Stimulated activated CD8-positive, alpha-beta memory T cell treated with anti-CD3 and anti-CD28 coated beads, Interleukin-4, amount 100 ng/mL, for 24 hours (primary cell): Measurements from ENCODE around the gene GTPBP6.
"Not testable (repeated sequence)": the region's sequence is repeated elsewhere in the genome, so short reads cannot be mapped to it uniquely, and the experiment has no call there.

ENCODE experiments used
- DNase-seq: peaks from one replicate; pipeline ENCODE4 v3.0.0-alpha.2; 2020; ENCODE audit warnings: low read depth

The GTPBP6 gene

DNA sequence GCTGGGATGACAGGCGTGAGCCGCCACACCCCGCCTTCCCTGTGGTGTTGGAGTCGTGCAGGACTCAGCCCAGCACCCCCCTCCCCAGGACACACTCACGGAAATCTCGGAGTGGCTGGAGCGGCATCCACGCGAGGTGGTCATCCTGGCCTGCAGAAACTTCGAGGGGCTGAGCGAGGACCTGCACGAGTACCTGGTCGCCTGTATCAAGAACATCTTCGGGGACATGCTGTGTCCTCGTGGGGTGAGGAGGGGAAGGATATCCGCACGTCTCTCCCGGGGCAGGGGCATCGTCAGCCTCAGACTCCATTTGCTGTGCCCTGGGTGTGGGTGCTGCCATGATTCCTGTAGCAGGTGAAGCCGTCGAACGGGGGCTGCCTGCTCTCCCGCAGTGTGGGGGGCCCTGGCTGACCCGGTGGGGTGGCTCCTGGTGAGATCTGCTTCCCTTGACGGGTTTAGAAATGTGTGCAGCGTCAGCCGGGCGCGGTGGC, 27.1 kb downstream of the GTPBP6 start:
- no peak for DNase-seq

DNA sequence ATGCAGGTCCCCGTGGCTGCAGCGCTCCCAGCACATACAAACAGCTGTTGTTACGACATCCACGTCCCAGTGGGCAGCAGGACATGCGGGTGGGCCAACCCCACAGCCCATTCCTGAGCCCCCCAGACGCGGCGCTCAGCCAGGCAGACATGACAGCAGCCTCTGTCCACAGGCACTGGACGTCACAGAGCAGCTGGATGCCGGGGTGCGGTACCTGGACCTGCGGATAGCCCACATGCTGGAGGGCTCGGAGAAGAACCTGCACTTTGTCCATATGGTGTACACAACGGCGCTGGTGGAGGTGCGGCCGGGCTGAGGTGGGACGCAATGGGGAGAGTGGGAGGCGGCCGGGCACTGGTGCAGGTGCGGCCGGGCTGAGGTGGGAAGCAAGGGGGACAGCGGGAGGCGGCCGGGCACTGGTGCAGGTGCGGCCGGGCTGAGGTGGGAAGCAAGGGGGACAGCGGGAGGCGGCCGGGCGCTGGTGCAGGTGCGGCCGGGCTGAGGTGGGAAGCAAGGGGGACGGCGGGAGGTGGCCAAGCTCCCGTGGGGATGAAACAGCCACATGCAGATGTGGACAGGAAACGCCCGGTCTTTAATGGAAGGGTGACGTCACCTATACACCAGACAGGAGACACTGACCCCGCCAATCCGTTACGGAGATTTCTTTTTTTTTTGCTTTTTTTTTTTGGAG, 28.0 kb downstream of the GTPBP6 start:
- no peak for DNase-seq

DNA sequence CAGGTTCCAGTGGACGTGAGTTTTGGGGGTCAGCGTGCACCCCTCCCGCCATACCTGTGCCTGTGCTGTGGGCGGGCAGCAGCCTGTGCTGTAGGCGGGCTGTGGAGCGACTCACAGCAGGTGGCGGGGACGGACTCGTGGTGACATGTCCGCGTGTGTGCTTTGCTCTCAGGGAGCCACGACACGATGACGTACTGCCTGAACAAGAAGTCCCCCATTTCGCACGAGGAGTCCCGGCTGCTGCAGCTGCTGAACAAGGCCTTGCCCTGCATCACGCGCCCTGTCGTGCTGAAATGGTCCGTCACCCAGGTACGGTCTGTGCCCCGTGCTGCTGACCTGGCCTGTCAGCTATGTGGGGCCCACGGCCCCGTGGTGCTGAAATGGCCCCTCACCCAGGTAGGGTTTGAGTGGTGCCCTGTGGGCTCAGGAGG, 30.0 kb downstream of the GTPBP6 start:
- no peak for DNase-seq

DNA sequence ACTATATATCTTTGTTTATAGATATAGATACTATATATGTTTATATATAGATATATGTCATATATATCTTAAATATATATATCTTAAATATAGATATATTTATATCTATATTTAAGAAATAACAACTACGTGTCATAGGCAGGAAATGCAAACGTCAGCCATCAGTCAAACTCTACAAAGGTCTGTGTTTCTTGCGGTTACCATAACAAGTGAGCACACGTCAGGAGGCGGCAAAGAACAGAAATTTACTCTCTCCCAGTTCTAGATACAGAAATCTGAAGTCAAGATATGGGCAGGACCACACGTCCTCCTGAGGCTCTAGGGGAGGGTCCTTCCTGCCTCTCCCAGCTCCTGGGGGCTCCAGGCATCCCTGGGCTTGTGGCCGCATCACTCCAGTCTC, 30.9 kb downstream of the GTPBP6 start:
- DNase-seq, result no peak

DNA sequence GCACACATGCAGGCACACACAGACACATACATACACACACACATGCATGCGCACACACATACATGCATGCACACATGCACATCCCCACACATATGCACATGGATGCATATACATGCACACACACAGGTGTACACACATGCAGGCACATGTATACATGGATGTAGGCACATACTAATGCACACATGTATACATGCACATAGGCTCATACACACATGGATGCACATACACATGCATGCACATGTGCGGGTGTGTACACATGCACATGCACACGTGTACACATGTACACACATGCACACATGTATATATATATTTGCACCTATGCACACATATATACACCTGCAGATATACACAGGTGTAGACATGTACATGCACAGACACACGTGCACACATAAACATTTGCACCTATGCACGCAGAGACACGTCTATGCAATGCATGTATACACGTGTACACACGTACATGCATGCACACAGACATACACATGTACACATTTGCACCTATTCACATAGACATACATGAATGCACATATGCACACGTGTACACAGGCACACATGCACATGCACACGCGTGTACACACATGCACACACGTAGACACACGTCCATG, 33.4 kb downstream of the GTPBP6 start:
- DNase-seq, result no peak

DNA sequence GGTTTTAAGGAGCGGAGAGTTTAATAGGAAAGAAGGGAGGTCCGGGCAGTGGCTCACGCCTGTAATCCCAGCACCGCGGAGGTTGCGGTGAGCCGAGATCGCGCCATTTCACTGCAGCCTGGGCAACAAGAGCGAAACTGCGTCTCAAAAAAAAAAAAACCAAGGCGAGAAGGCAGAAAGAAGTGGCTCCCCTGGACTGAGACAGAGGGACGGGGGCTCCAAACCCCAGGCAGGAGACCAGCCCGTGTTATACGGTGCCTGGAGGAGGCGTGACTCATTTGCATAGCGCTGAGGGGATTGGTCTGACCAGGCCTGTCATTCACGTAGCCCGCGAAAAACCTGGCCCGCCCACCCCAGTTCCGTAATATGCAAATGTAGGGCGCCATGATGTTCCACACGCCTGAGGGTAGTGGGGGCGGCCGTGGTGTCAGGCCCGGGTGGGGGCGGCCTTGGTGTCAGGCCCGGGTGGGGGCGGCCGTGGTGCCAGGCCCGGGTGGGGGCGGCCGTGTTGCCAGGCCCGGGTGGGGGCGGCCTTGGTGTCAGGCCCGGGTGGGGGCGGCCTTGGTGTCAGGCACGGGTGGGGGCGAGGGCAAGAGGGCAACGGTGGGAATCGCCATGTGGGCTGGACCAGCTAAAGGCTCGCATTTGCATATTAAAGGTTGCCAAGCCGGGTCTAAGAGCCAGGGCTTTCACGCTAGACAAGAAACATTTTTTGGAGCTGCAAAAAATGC, 35.3 kb downstream of the GTPBP6 start:
- peak; percentile 85 for DNase-seq

DNA sequence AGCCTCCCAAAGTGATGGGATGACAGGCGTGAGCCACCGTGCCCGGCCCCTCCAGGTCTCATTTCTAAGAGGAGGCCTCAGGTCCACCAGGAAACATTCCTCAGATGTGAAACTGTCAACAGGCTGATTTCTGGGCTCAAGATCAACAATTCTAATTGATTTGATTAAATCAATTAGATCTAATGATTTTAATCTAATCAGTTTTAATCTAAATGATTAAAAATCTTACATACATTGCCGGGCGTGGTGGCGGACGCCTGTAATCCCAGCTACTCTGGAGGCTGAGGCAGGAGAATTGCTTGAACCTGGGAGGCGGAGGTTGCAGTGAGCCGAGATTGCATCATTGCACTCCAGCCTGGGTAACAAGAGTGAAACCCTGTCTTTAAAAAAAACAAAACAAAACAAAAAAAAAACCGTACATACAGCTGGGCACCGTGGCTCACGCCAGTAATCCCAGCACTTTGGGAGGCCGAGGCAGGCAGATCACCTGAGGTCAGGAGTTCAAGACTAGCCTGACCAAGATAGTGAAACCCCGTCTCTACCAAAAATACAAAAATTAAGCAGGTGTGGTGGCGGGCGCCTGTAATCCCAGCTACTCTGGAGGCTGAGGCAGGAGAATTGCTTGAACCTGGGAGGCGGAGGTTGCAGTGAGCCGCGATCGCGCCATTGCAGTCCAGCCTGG, 36.5 kb downstream of the GTPBP6 start:
- DNase-seq, result not testable (repeated sequence)

DNA sequence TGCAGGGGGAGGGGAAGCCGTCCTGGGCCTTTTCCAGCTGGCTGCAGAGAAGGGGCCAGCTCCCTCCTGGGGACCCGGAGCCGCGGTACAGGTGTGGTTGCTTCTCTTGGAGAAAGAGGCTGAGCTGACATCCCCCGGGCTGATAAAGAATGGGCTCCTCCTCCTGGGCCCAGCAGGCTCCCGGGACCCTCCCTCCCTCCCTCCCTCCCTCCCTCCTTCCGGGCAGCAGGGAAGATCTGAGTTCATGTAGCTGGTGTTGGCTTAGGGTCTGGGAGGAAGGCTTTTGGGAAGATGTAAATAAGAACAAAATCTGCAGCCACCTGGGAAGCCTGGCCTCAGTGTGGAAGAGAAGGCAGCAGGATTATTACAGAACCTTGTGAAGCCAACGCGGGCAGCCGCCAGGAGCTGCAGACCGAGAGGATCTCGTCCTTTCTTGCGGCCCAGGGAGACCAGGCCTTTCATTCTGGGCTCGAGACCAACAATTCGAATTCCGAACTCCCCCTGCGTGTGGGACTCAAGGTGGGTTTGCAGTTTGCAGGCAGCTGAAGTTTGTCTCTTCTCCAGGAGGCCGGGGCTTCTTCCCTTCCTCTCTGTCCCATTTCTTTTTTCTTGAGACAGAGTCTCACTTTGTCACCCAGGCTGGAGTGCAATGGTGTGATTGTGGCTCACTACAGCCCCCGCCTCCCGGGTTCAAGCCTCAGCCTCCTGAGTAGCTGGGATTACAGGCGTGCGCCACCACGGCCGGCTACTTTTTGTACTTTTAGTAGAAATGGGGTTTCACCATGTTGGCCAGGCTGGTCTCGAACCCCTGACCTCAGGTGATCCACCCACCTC, 37.2 kb downstream of the GTPBP6 start, which contains the start of gene PLCXD1:
TSS of gene PLCXD1 (plus strand) at position 216 of the 834 bp plus-strand sequence. CDS start 2,807 bp downstream, outside the sequence.
- DNase-seq, result no peak

DNA sequence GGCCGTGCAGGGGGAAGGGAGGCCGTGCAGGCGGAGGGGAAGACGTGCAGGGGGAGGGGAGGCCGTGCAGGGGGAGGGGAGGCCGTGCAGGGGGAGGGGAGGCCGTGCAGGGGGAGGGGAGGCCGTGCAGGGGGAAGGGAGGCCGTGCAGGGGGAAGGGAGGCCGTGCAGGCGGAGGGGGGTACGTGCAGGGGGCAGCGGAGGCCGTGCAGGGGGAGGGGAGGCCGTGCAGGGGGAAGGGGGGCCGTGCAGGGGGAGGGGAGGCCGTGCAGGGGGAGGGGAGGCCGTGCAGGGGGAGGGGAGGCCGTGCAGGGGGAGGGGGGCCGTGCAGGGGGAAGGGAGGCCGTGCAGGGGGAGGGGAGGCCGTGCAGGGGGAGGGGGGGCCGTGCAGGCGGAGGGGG, 37.9 kb downstream of the GTPBP6 start:
- not testable (repeated sequence) for DNase-seq

DNA sequence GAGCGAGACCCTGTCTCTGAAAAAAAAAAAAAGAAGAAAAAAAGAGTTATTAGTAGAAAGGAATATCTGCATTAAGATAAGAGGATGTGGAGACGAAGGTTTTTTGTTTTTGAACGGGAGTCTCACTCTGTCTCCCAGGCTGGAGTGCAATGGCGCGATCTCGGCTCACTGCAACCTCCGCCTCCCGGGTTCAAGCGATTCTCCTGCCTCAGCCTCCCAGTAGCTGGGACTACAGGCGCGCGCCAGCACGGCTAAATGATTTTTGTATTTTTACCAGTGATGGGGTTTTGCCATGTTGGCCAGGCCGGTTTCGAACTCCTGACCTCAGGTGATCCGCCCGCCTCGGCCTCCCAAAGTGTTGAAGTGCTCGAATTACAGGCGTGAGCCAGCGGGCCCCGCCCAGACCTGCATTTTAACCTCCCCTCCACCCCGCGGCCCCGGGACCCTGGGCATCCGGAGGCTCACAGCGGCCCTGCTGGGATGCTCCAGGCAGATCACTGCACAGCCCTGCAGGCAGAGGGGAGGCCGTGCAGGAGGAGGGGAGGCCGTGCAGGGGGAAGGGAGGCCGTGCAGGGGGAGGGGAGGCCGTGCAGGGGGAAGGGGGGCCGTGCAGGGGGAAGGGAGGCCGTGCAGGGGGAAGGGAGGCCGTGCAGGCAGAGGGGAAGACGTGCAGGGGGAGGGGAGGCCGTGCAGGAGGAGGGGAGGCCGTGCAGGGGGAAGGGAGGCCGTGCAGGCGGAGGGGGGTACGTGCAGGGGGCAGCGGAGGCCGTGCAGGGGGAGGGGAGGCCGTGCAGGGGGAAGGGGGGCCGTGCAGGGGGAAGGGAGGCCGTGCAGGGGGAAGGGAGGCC, 38.6 kb downstream of the GTPBP6 start:
- DNase-seq, result not testable (repeated sequence)

DNA sequence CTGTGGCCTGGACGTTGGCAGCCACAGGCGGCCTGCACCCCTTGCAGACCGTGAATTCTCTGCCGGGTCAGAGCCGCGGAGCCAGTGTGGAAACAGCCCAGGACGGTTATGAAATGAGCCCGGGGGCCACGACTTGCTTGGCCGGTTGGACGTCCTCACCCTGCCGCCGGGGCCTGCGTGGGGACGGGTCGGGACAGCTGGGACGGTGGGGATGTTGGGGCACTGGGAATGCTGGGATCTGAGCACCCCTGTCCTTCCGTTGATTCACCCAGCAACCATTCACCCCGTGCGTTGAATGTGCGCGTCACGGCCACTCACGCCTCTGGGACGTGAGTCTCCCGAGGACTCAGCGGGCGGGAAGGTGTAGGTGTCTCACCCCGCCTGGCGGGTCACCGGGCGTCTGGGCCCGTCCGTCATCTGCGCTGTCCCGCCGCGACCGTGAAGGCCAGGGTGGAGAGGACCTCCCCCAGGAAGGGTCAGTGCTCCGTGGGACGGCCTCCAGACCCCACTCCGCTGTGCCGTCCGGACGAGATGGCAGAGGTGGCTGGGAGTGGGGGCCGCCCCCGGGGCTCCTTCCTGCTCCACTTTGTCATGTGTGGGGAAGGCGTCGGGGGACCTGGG, 41.9 kb downstream of the GTPBP6 start:
- no peak for DNase-seq

DNA sequence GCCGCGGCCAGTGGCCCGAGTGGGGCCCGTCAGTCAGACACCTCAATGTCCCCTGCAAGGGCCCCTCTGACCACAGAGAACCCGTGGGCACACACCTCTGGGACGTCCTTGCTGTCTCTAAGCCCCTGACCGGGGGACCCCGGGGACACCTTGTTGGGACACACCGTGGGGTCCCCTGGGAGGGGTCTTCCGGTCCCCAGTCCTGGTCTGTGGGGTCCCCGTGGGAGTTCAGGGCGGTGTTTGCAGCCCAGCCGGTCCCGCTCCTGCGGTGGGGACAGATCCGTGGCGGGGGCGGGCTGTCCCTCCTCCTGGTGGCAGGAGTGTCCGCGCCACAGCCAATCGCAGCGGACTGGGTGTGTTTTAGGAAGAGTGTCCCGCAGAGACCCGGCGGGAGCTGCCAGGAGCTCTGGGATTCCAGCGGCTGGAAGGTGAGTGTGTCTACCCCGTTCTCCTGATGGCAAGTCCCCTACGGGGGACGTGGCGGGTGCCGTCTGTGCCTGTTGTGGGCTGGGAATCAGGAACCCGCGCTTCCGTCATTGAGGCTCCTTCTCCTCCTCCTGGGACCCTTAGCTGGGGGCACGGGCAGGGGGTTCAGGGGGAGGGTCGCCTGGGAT, 42.5 kb downstream of the GTPBP6 start:
- peak; percentile 21 for DNase-seq

DNA sequence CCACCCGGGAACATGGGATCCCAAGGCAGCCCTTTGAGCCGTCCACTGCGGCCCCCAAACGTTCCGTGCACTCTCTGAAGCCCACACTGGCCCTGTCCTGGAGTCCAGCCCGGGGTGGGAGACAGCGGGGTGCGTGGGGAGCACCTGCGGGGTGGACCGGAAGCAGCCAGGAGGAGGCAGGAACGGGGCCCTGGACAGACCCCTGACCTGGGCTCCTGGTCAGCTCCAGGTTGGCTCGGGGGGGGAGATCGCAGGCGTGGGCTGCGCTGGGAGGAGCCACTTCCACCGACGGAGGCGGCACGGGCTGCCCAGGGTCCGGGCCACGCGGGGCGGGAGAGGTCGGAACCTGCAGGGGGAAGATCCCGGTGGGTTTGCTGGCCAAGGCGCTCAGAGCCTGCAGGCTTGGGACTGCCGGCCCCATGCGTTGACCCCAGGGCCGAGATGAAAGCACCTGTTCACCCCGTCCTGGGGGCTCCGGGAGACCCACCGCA, 43.1 kb downstream of the GTPBP6 start:
- no peak for DNase-seq

DNA sequence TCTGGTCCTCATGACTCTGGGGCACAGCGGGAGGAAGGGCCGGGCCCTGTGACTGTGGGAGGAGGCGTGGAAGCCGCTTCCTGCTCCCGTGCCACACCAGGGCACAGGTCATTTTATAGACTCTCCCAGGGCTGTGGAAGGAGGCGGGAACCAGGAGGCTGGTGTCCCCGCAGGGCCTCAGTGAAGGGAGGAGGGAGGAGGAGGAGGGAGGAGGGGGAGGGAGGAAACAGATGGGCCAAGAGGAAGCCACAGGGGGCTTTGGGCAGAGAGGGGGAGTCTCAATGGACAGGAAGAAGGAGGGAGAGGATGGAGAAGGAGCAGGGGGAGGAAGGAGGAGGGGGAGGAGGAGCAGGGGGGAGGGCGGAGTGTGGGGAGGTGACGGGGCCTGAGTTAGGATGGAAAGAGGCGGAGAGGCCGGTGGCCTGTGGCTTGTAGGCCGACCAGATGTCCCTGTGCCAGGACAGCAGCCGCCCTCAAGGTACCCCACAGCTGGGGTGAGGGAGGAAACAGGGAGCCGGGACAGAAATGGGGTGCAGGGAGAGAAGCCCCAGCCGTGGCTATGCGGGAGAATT, 43.6 kb downstream of the GTPBP6 start:
- DNase-seq, result no peak

DNA sequence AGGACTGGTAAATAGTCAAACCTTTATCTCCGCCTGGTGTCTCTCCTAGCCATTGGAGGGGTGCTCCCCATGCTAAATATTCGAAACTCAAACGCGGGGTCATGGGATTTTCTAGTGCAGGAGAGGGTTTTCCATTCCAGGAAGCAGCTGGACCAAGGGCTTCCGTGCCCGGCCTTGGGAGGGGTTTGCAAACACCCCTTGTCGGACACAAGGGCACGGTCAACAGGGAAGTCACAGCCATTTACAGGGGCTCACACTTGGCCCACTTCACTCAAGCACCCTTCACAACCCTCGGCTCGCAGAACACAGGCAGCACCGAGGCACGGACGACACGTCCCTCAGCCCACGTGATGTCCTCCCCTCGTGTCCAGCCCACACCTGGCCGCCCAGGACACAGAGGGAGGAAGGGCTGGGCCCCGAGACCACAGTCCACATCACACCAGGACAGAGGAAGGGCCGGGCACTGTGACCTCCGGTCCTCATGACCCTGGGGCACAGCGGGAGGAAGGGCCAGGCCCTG, 47.7 kb downstream of the GTPBP6 start:
- DNase-seq, result no peak

DNA sequence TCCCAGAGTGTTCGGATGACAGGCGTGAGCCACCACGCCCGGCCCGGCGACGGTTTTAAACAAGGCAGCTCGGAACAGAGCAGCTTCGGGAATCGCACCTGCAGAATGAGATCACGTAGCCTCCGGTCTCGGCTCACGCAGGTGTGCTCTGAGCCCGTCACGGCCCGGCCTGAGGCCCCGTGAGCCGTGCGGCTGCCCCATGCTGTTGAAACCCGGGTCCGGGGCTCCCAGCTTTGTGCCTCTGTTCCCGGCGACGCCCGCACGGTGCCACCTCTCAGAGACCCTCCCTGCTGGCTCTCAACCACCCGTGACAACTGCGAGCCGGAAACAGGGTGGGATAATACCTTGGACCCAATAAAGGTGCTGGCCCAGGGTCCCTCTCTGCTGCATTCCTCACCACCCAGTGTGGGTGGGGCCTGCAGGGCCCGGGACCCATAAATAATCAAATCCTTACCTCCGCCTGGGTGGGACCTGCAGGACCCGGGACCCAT, 50.8 kb downstream of the GTPBP6 start:
- no peak for DNase-seq

DNA sequence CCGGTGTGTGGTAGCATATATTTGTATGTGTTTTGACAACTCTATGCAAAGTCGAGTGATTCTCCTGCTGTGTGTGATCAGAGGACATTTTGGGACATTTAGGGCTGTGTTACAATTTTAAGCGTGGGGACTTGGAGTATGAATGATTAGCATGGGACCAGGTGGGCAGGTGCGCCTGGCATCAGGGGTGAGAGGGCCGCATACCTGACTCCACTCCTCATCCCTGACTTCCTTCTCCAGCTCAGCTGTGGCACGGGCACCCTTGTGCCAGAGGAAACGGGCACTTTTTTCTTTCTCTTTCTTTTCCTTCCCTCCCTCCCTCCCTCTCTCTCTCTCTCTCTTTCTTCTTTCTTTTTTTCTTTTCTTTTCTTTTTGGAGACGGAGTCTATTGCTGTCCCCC, 53.1 kb downstream of the GTPBP6 start:
- DNase-seq, result no peak

DNA sequence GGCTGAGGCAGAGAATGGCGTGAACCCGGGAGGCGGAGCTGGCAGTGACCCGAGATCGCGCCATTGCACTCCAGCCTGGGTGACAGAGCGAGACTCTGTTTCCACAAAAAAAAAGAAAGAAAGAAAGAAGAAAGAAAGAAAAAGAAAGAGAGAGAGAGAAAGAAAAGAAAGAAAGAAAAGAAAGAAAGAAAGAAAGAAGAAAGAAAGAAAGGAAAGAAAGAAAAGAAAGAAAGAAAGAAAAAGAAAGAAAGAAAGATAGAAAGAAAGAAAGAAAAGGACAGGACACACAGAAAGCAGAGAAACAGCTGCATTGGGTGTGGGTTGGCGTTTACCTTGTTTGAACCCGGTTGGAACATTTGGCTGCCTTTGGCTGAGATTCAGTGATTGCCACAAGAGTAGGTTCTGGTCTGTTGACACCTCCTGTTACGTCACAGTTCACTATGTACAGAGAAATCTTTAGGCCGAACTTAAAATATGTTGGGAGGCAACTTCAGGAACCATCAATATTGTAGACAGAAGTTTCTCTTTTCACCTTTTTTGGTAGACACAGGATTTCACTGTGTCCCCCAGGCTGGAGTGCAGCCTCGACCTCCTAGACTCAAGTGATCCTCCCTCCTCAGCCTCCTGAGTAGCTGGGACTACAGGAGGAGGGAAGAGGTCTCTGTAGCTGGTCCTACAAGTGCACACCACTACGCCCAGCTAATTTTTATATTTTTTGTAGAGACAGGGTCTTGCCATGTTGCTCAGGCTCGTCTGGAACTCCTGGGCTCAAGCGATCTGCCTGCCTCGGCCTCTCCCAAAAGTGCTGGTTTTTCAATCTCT, 53.8 kb downstream of the GTPBP6 start:
- DNase-seq, result no peak
